Right lung (tissue), 5 donors: ENCODE data around the gene HES6. TPM values are rescaled to one million over a fixed set of nuclear protein-coding genes. Genes with fewer than 3 reads are reported as not detected.

ENCODE experiments used
- DNase-seq, 2 donors: peaks; one replicate each; pipeline ENCODE4 v3.0.0-alpha.2; 2013
- polyA plus RNA-seq, 5 donors: library from polyadenylated mRNA; unstranded; fragments of 120-200 nt; gene quantifications; one replicate each; pipeline versions ENCODE4 v1.2.1 to v1.2.3, GENCODE V29; 2013; ENCODE audit warnings: inconsistent platforms in 1 of 5, low replicate concordance in 1 of 5; ENCODE audit not compliant: insufficient read length in 5 of 5, insufficient read depth in 1 of 5

HES6 gene
- polyA plus RNA-seq, 5 donors, result 2.3 to 8.2 (median 3.9) TPM

- no peak for DNase-seq
Measured at GRCh38 chr2:238256111-238256510, 16.3 kb upstream of the HES6 start.

- no peak for DNase-seq
Measured at GRCh38 chr2:238255636-238256035, 15.8 kb upstream of the HES6 start.

- DNase-seq, result no peak
Measured at GRCh38 chr2:238255151-238255551, 15.3 kb upstream of the HES6 start.

GRCh38 chr2:238254095-238254723 is 14.4 kb upstream of the HES6 start:
- DNase-seq, result no peak

GRCh38 chr2:238252766-238253630 is 13.2 kb upstream of the HES6 start:
- no peak for DNase-seq

GRCh38 chr2:238251986-238252385 is 12.1 kb upstream of the HES6 start:
- no peak for DNase-seq

- no peak for DNase-seq
Measured at GRCh38 chr2:238251331-238251730, 11.5 kb upstream of the HES6 start.

GRCh38 chr2:238250896-238251295 is 11.1 kb upstream of the HES6 start:
- no peak for DNase-seq

- no peak for DNase-seq
Measured at GRCh38 chr2:238247841-238248453, 8.1 kb upstream of the HES6 start.

- DNase-seq, result no peak
Measured at GRCh38 chr2:238247002-238247822, 7.4 kb upstream of the HES6 start.

GRCh38 chr2:238244151-238244550 is 4.3 kb upstream of the HES6 start:
- no peak for DNase-seq

GRCh38 chr2:238243496-238244076 is 3.7 kb upstream of the HES6 start:
- DNase-seq, result no peak

- no peak for DNase-seq
Measured at GRCh38 chr2:238242731-238243495, 3.1 kb upstream of the HES6 start.

GRCh38 chr2:238241970-238242369 is 2.1 kb upstream of the HES6 start:
- no peak for DNase-seq

- DNase-seq, result peak in 1 of 2 donors; percentile 51
Measured at GRCh38 chr2:238240757-238241711, 1.2 kb upstream of the HES6 start.

GRCh38 chr2:238239543-238239862 is 335 bp downstream of the HES6 start:
- DNase-seq, result no peak

- no peak for DNase-seq
Measured at GRCh38 chr2:238238766-238239542, 884 bp downstream of the HES6 start.

- no peak for DNase-seq
Measured at GRCh38 chr2:238238311-238238765, 1.5 kb downstream of the HES6 start.
